MM.1S (cell line): ENCODE data around the gene ANXA7.

ENCODE experiments used
- EZH2 ChIP-seq: fragments of 300-600 bp; sonication (generic); optimal IDR thresholded peaks from 2 replicates; pipeline ENCODE3; 2017; ENCODE audit warnings: low read depth, mild to moderate bottlenecking, antibody characterized with exemption, low read length, mixed read lengths
- EZH2phosphoT487 ChIP-seq: fragments of 300-600 bp; sonication (generic); IDR thresholded peaks from 2 replicates; pipeline ENCODE4 v1.6.1; 2018; ENCODE audit warnings: antibody characterized with exemption, low read length
- TF ChIP-seq, protein P1 (sequence below): fragments of 300-600 bp; sonication (generic); IDR thresholded peaks from 2 replicates; pipeline ENCODE4 v1.5.1; 2016; ENCODE audit warnings: antibody characterized with exemption, low read length, mixed read lengths

DNA sequence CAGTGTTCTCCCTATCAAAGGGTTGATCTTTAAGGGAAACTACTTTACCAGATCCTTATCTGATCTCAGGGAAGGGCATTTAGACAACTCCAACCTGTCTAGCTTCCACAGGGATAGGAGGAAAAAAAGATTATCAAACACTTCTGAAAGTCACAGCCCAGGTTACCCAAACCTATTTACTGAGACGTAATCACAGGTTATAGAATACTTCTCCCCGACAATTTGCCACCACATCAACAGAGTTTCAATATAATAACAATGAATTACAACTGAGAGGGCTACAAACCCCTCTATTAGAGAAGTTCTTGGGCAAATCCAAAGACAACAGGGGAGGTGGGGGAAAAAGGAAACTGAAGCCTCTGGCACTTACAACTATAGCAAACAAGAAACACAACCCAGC is 81.5 kb downstream of the ANXA7 start:
- TF ChIP-seq EZH2 (no peak), EZH2phosphoT487 (no peak)
- TF ChIP-seq, protein P1, sequence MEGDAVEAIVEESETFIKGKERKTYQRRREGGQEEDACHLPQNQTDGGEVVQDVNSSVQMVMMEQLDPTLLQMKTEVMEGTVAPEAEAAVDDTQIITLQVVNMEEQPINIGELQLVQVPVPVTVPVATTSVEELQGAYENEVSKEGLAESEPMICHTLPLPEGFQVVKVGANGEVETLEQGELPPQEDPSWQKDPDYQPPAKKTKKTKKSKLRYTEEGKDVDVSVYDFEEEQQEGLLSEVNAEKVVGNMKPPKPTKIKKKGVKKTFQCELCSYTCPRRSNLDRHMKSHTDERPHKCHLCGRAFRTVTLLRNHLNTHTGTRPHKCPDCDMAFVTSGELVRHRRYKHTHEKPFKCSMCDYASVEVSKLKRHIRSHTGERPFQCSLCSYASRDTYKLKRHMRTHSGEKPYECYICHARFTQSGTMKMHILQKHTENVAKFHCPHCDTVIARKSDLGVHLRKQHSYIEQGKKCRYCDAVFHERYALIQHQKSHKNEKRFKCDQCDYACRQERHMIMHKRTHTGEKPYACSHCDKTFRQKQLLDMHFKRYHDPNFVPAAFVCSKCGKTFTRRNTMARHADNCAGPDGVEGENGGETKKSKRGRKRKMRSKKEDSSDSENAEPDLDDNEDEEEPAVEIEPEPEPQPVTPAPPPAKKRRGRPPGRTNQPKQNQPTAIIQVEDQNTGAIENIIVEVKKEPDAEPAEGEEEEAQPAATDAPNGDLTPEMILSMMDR = no peak
